Measurements from ENCODE around the gene PRKD2. TPM values are rescaled to one million over a fixed set of nuclear protein-coding genes. Genes with fewer than 3 reads are reported as not detected.

PRKD2 gene
- total and polyA plus RNA-seq, 2 of the 8 experiments (the other 6 are each of a cell fraction or from before 2014, with no cell fraction given) = 24.4 to 63.8 TPM

- no peak for TF ChIP-seq SP1 (IDR thresholded peaks at IDR 0.05; ENCODE audit: low read depth, low read length)
- no peak for TF ChIP-seq CTBP2 (IDR thresholded peaks at IDR 0.05; ENCODE audit: borderline replicate concordance, insufficient read depth, insufficient read length, low read length)
- no peak for TF ChIP-seq RXRA (IDR thresholded peaks at IDR 0.05; ENCODE audit: insufficient read depth, low read depth, low read length)
- TF ChIP-seq MAFK (IDR thresholded peaks at IDR 0.05; ENCODE audit: low read depth, low read length) = no peak
- TF ChIP-seq CTCF (IDR thresholded peaks at IDR 0.05; ENCODE audit: control extremely low read depth in 1 of 3, insufficient read depth in 1 of 3, low read depth in 1 of 3, low read length in 3 of 3) = no peak
- TF ChIP-seq GABPA (IDR thresholded peaks at IDR 0.05; ENCODE audit: borderline replicate concordance, insufficient read depth, low read length) = no peak
These were observed 45.5 kb upstream of the PRKD2 start (continued) for GRCh38 chr19:46762245-46762890.

Measured in H1 (cell line).